ENCODE measurements around the gene SPATA31D4.

SPATA31D4 gene

GRCh38 chr9:81976351-81976750, 48.1 kb downstream of the SPATA31D4 start:
- no peaks in the 10 kb centered on the region for H3K4me1 ChIP-seq
- H3K4me3 ChIP-seq (ENCODE audit: low read depth, low read length) = no peak overlapping the region
- TF ChIP-seq, protein P1, sequence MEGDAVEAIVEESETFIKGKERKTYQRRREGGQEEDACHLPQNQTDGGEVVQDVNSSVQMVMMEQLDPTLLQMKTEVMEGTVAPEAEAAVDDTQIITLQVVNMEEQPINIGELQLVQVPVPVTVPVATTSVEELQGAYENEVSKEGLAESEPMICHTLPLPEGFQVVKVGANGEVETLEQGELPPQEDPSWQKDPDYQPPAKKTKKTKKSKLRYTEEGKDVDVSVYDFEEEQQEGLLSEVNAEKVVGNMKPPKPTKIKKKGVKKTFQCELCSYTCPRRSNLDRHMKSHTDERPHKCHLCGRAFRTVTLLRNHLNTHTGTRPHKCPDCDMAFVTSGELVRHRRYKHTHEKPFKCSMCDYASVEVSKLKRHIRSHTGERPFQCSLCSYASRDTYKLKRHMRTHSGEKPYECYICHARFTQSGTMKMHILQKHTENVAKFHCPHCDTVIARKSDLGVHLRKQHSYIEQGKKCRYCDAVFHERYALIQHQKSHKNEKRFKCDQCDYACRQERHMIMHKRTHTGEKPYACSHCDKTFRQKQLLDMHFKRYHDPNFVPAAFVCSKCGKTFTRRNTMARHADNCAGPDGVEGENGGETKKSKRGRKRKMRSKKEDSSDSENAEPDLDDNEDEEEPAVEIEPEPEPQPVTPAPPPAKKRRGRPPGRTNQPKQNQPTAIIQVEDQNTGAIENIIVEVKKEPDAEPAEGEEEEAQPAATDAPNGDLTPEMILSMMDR (IDR thresholded peaks at IDR 0.05; ENCODE audit: low read depth, low read length) = no peak
- no peak for DNase-seq
- H3K27me3 ChIP-seq = no peaks in the 10 kb centered on the region
- H3K9me3 ChIP-seq = no peaks in the 10 kb centered on the region
- H3K36me3 ChIP-seq = no peaks in the 10 kb centered on the region

DNA sequence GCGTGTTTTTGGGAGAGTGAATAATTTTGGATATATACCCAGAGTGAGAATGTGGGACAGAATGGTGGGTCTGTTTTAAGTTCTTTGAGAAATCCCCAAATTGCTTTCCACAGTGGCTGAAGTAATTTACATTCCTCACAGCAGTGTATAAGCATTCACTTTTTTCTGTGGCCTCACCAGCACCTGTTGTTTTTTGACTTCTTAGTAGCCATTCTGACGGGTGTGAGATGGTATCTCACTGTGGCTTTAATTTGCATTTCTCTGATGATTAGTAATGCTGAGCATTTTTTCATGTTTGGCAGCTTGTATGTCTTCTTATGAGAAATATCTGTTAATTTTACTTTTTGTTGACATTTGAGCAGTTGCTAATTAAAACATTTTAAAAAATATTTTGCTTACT, 51.0 kb downstream of the SPATA31D4 start:
- DNase-seq = no peak
- no peaks in the 10 kb centered on the region for H3K27me3 ChIP-seq
- H3K4me3 ChIP-seq (ENCODE audit: low read depth, low read length) = no peak overlapping the region
- H3K4me1 ChIP-seq = no peaks in the 10 kb centered on the region
- H3K9me3 ChIP-seq = no peaks in the 10 kb centered on the region
- H3K36me3 ChIP-seq = no peaks in the 10 kb centered on the region
- TF ChIP-seq, protein P1 (IDR thresholded peaks at IDR 0.05; ENCODE audit: low read depth, low read length) = no peak

- Histone ChIP-seq H3K4me3 (ENCODE audit: low read depth, low read length) (no peak overlapping the region), H3K9me3 (no peaks in the 10 kb centered on the region), H3K27me3 (no peaks in the 10 kb centered on the region), H3K36me3 (no peaks in the 10 kb centered on the region), H3K4me1 (no peaks in the 10 kb centered on the region)
- TF ChIP-seq, protein P1 (IDR thresholded peaks at IDR 0.05; ENCODE audit: low read depth, low read length) = no peak
- DNase-seq = no peak
Observed at GRCh38 chr9:81980568-81980967, 52.3 kb downstream of the SPATA31D4 start.

DNA sequence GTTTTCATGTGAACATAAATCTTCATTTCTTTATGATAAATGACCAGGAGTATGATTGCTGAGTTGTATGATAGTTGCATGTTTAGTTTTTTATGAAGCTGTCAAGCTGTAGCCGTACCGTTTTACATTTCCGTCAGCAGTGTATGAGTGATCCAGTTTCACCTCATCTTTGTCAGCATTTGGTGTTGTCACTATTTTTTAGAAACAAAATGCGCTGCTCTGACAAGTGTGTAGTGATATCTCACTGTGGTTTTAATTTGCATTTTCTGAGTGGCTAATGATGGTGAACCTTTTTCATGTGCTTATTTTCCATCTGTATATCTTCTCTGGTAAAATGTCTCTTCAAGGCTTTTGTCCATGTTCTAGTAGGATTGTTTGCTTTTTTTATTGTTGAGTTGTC, 53.7 kb downstream of the SPATA31D4 start:
- no peaks in the 10 kb centered on the region for H3K4me1 ChIP-seq
- no peak for DNase-seq
- TF ChIP-seq, protein P1 (IDR thresholded peaks at IDR 0.05; ENCODE audit: low read depth, low read length) = no peak
- H3K27me3 ChIP-seq = no peaks in the 10 kb centered on the region
- no peaks in the 10 kb centered on the region for H3K9me3 ChIP-seq
- H3K36me3 ChIP-seq = no peaks in the 10 kb centered on the region
- H3K4me3 ChIP-seq (ENCODE audit: low read depth, low read length) = no peak overlapping the region

Data from BE2C (cell line).